ENCODE measurements around the gene TNF.

TNF gene

GRCh38 chr6:31573239-31574105 is 1.9 kb upstream of the TNF start:
- peak overlapping the region; percentile 53; the same call in 1 of the 2 replicates for H3K4me3 ChIP-seq (ENCODE audit: low read length)
- TF ChIP-seq ZNF274 (IDR thresholded peaks at IDR 0.05; ENCODE audit: low read depth, low read length): no peak

GRCh38 chr6:31574106-31575061 is 981 bp upstream of the TNF start:
- no peak for TF ChIP-seq ZNF274 (IDR thresholded peaks at IDR 0.05; ENCODE audit: low read depth, low read length)
- H3K4me3 ChIP-seq (ENCODE audit: low read length): peak overlapping the region; percentile 84; the same call in 1 of the 2 replicates

- no peak for TF ChIP-seq ZNF274 (IDR thresholded peaks at IDR 0.05; ENCODE audit: low read depth, low read length)
- peak overlapping the region; percentile 84 for H3K4me3 ChIP-seq (ENCODE audit: low read length)
Measured at GRCh38 chr6:31575952-31576685, 754 bp downstream of the TNF start.

- peak overlapping the region; percentile 84 for H3K4me3 ChIP-seq (ENCODE audit: low read length)
- no peak for TF ChIP-seq ZNF274 (IDR thresholded peaks at IDR 0.05; ENCODE audit: low read depth, low read length)
Measured at GRCh38 chr6:31576897-31577578, 1.7 kb downstream of the TNF start.

GRCh38 chr6:31577579-31577966 is 2.2 kb downstream of the TNF start:
- TF ChIP-seq ZNF274 (IDR thresholded peaks at IDR 0.05; ENCODE audit: low read depth, low read length): no peak
- H3K4me3 ChIP-seq (ENCODE audit: low read length): peak overlapping the region; percentile 84; the same call in 1 of the 2 replicates

- no peak overlapping the region; the same call in 1 of the 2 replicates for H3K4me3 ChIP-seq (ENCODE audit: low read length)
- no peak for TF ChIP-seq ZNF274 (IDR thresholded peaks at IDR 0.05; ENCODE audit: low read depth, low read length)
Measured at GRCh38 chr6:31578184-31579118, 3.1 kb downstream of the TNF start.

- no peak overlapping the region for H3K4me3 ChIP-seq (ENCODE audit: low read length)
- no peak for TF ChIP-seq ZNF274 (IDR thresholded peaks at IDR 0.05; ENCODE audit: low read depth, low read length)
Measured at GRCh38 chr6:31579119-31579505, 3.7 kb downstream of the TNF start.

- no peak overlapping the region; the same call in 1 of the 2 replicates for H3K4me3 ChIP-seq (ENCODE audit: low read length)
- no peak for TF ChIP-seq ZNF274 (IDR thresholded peaks at IDR 0.05; ENCODE audit: low read depth, low read length)
Measured at GRCh38 chr6:31579546-31580437, 4.4 kb downstream of the TNF start.

GRCh38 chr6:31580438-31580740 is 5.0 kb downstream of the TNF start:
- TF ChIP-seq ZNF274 (IDR thresholded peaks at IDR 0.05; ENCODE audit: low read depth, low read length): no peak
- peak overlapping the region; percentile 71; the same call in 1 of the 2 replicates for H3K4me3 ChIP-seq (ENCODE audit: low read length)

GRCh38 chr6:31580807-31581433 is 5.6 kb downstream of the TNF start:
- peak overlapping the region; percentile 71 for H3K4me3 ChIP-seq (ENCODE audit: low read length)
- TF ChIP-seq ZNF274 (IDR thresholded peaks at IDR 0.05; ENCODE audit: low read depth, low read length): no peak
